K562 (cell line): Measurements from ENCODE around the gene ATP8B4. TPM values are rescaled to one million over a fixed set of nuclear protein-coding genes. Genes with fewer than 3 reads are reported as not detected.

Experiments
- DDX20 ChIP-seq: fragments of 450-650 bp; IDR thresholded peaks from 2 replicates; pipeline ENCODE4 v1.6.1; 2016; ENCODE audit warnings: missing genetic modification characterization, low read depth, mild to moderate bottlenecking, missing compliant biosample characterization, moderate library complexity
- DEAF1 ChIP-seq: fragments of 450-650 bp; formaldehyde crosslinking; IDR thresholded peaks from 2 replicates; pipeline ENCODE4 v1.4.0; 2020; ENCODE audit warnings: mild to moderate bottlenecking, moderate library complexity
- DPF2 ChIP-seq: fragments of 450-650 bp; IDR thresholded peaks from 2 replicates; pipeline ENCODE4 v1.6.1; 2016
- E2F5 ChIP-seq: sonication (generic); formaldehyde crosslinking; IDR thresholded peaks from 2 replicates; pipeline ENCODE4 v1.8.0; 2022; ENCODE audit warnings: mild to moderate bottlenecking, missing genetic modification reagents
- ELF1 ChIP-seq: fragments of 200-800 bp; sonication (Bioruptor generic); IDR thresholded peaks from 2 replicates; pipeline ENCODE4 v1.6.1; 2016; ENCODE audit warnings: missing genetic modification characterization, missing compliant biosample characterization
- EP400 ChIP-seq: fragments of 450-650 bp; IDR thresholded peaks from 2 replicates; pipeline ENCODE4 v1.6.1; 2017; ENCODE audit warnings: antibody characterized with exemption, mild to moderate bottlenecking, moderate library complexity
- ERF ChIP-seq: fragments of 450-650 bp; formaldehyde crosslinking; IDR thresholded peaks from 2 replicates; pipeline ENCODE4 v1.4.0; 2020; ENCODE audit warnings: mild to moderate bottlenecking, mixed read lengths
- GATAD2B ChIP-seq: fragments of 450-650 bp; IDR thresholded peaks from 2 replicates; pipeline ENCODE4 v1.6.1; 2017; ENCODE audit warnings: mild to moderate bottlenecking, borderline replicate concordance
- PHTF2 ChIP-seq: fragments of 250-450 bp; sonication (Bioruptor Pico); IDR thresholded peaks from 2 replicates; pipeline ENCODE4 v1.5.0; 2021; ENCODE audit warnings: mild to moderate bottlenecking
- RBFOX2 ChIP-seq: fragments of 200-400 bp; formaldehyde crosslinking; IDR thresholded peaks from 2 replicates; pipeline ENCODE4 v1.6.1; 2017; ENCODE audit warnings: low read depth, mild to moderate bottlenecking, low read length, moderate library complexity
- REST ChIP-seq, 2 experiments: fragments of 450-650 bp; formaldehyde crosslinking in 1 of 2; IDR thresholded peaks; 2 replicates each; pipeline versions ENCODE4 v1.4.0 to v1.6.1; 2014 to 2020; ENCODE audit warnings: mild to moderate bottlenecking in 2 of 2, borderline replicate concordance in 1 of 2, low read depth in 1 of 2
- SAFB2 ChIP-seq: fragments of 200-400 bp; formaldehyde crosslinking; IDR thresholded peaks from 2 replicates; pipeline ENCODE4 v1.6.1; 2018; ENCODE audit warnings: borderline replicate concordance, low read length, low read depth, moderate library complexity; ENCODE audit not compliant: severe bottlenecking
- SETDB1 ChIP-seq: IDR thresholded peaks from one replicate; pipeline ENCODE4 v1.6.1; 2012; ENCODE audit warnings: low read length, control low read depth, inconsistent platforms
- ZBTB33 ChIP-seq: sonication (generic); formaldehyde crosslinking; IDR thresholded peaks from 2 replicates; pipeline ENCODE4 v1.8.1; 2023; ENCODE audit warnings: mild to moderate bottlenecking, missing genetic modification reagents
- ZBTB7A ChIP-seq: IDR thresholded peaks from 2 replicates; pipeline ENCODE4 v1.6.1; 2011; ENCODE audit warnings: low read depth, mild to moderate bottlenecking, low read length, moderate library complexity, borderline replicate concordance; ENCODE audit not compliant: control insufficient read depth
- ZNF444 ChIP-seq: fragments of 250-450 bp; sonication (Bioruptor Pico); IDR thresholded peaks from 2 replicates; pipeline ENCODE4 v1.4.0; 2020; ENCODE audit warnings: mild to moderate bottlenecking, moderate library complexity
- polyA plus RNA-seq, 8 experiments: library from polyadenylated mRNA; depleted of rRNA in 4 of 8; stranded (reverse) in 5 of 8; unstranded in 3 of 8; fragments of >200 nt; fragmentation: Nextera tagmentation in 2 of 8; fragmentation: Illumina TruSeq in 1 of 8; extraction: Ambion mirVana in 2 of 8; extraction: Trizol in 1 of 8; gene quantifications; 2 replicates each; pipeline versions ENCODE4 v1.2.1 to v1.2.3, GENCODE V29; 2011 to 2014; ENCODE audit warnings: inconsistent platforms in 1 of 8, missing spikeins in 1 of 8
- total RNA-seq, 7 experiments: library from RNA; depleted of rRNA in 6 of 7; stranded (reverse); fragments of >200 nt in 6 of 7; fragmentation: Illumina TruSeq in 2 of 7; extraction: Trizol in 2 of 7; gene quantifications; 2 replicates each; pipeline versions ENCODE4 v1.2.1 to v1.2.3, GENCODE V29; 2011 to 2021; ENCODE audit warnings: low replicate concordance in 1 of 7

The ATP8B4 gene
- total and polyA plus RNA-seq, 9 of the 15 experiments (the other 6 are each of a cell fraction or from before 2014, with no cell fraction given), result 0.14 to 2.5 (median 0.44) TPM

- TF ChIP-seq GATAD2B, result no peak
- TF ChIP-seq DEAF1 (CRISPR knock-in tag), result no peak
- TF ChIP-seq ZBTB7A, result no peak
- no peak for TF ChIP-seq E2F5
- TF ChIP-seq ZNF444 (CRISPR knock-in tag), result no peak
- no peak for TF ChIP-seq SETDB1
- no peak for TF ChIP-seq DPF2
- TF ChIP-seq RBFOX2, result no peak
- TF ChIP-seq DDX20 (tag), result peak; percentile 81
- no peak for TF ChIP-seq PHTF2 (CRISPR knock-in tag)
- no peak for TF ChIP-seq SAFB2
- TF ChIP-seq REST (IDR thresholded peaks at IDR 0.05; ENCODE audit: borderline replicate concordance), result no peak
- TF ChIP-seq REST (CRISPR knock-in tag; IDR thresholded peaks at IDR 0.05; ENCODE audit: low read depth), result no peak
- TF ChIP-seq ELF1 (tag), result no peak
- TF ChIP-seq ERF, result 0 out of 2 replicates have a peak, but pooled peaks have one; percentile 37
- TF ChIP-seq EP400, result no peak
- TF ChIP-seq ZBTB33, result no peak
Measured at GRCh38 chr15:50126072-50126471, 7.0 kb upstream of the ATP8B4 start (continued).
